Neural progenitor cell (in vitro differentiated cells): ENCODE measurements around the gene SCN8A. TPM values are rescaled to one million over a fixed set of nuclear protein-coding genes. Genes with fewer than 3 reads are reported as not detected.

Experiments
- DNase-seq: peaks from one replicate; pipeline ENCODE4 v3.0.0-alpha.2; 2016; ENCODE audit warnings: low spot score
- H2AFZ ChIP-seq: fragments of 200-600 bp; sonication (generic); replicated peaks from 2 replicates; pipeline ENCODE4 v1.6.1; 2016; ENCODE audit warnings: antibody characterized with exemption
- H3F3A ChIP-seq: fragments of 200-600 bp; sonication (generic); 2 replicates; pipeline ENCODE4 v1.6.1; 2016; ENCODE audit warnings: antibody characterized with exemption, low read depth
- H3K27ac ChIP-seq: fragments of 200-600 bp; sonication (generic); 2 replicates; pipeline ENCODE4 v1.5.1; 2016; ENCODE audit warnings: mild to moderate bottlenecking
- H3K27me3 ChIP-seq: fragments of 200-600 bp; sonication (generic); 2 replicates; pipeline ENCODE4 v1.6.1; 2016; ENCODE audit warnings: mild to moderate bottlenecking, moderate library complexity
- H3K36me3 ChIP-seq: fragments of 200-600 bp; sonication (generic); 2 replicates; pipeline ENCODE4 v1.5.1; 2016
- H3K4me1 ChIP-seq: fragments of 200-600 bp; sonication (generic); 2 replicates; pipeline ENCODE4 v1.6.1; 2016; ENCODE audit warnings: mixed run types
- H3K4me2 ChIP-seq: fragments of 200-600 bp; sonication (generic); 2 replicates; pipeline ENCODE4 v1.6.1; 2016
- H3K4me3 ChIP-seq: fragments of 200-600 bp; sonication (generic); 2 replicates; pipeline ENCODE4 v1.5.1; 2016
- H3K79me2 ChIP-seq: fragments of 200-600 bp; sonication (generic); 2 replicates; pipeline ENCODE4 v1.6.1; 2016; ENCODE audit warnings: low read depth
- H3K9ac ChIP-seq: fragments of 200-600 bp; sonication (generic); 2 replicates; pipeline ENCODE4 v1.6.1; 2016
- H3K9me3 ChIP-seq: fragments of 200-600 bp; sonication (generic); 2 replicates; pipeline ENCODE4 v1.5.1; 2016; ENCODE audit warnings: low read depth
- H4K20me1 ChIP-seq: fragments of 200-600 bp; sonication (generic); 2 replicates; pipeline ENCODE4 v1.6.1; 2016; ENCODE audit warnings: low read depth
- H3K27ac Mint-ChIP-seq: 3 replicates; pipeline ENCODE4 v1.8.0; 2021; ENCODE audit warnings: mixed read lengths
- H3K27me3 Mint-ChIP-seq: 2 replicates; pipeline ENCODE4 v1.8.0; 2022; ENCODE audit warnings: low read depth, mild to moderate bottlenecking, inconsistent platforms, moderate library complexity, mixed read lengths; ENCODE audit not compliant: insufficient read depth
- H3K36me3 Mint-ChIP-seq: 3 replicates; pipeline ENCODE4 v1.8.0; 2021; ENCODE audit warnings: mixed read lengths
- H3K4me1 Mint-ChIP-seq: 3 replicates; pipeline ENCODE4 v1.8.0; 2021; ENCODE audit warnings: mixed read lengths
- H3K4me3 Mint-ChIP-seq: 3 replicates; pipeline ENCODE4 v1.8.0; 2021; ENCODE audit warnings: mild to moderate bottlenecking, moderate library complexity, mixed read lengths
- H3K9me3 Mint-ChIP-seq: 3 replicates; pipeline ENCODE4 v1.8.0; 2020; ENCODE audit warnings: mixed read lengths
- CTCF ChIP-seq: fragments of 200-600 bp; sonication (generic); IDR thresholded peaks from 2 replicates; pipeline ENCODE4 v1.5.1; 2017; ENCODE audit warnings: antibody characterized with exemption, mild to moderate bottlenecking
- EZH2 ChIP-seq: fragments of 200-600 bp; sonication (generic); IDR thresholded peaks from 2 replicates; pipeline ENCODE4 v1.6.1; 2017; ENCODE audit warnings: antibody characterized with exemption, mild to moderate bottlenecking, moderate library complexity
- EZH2phosphoT487 ChIP-seq: fragments of 200-600 bp; sonication (generic); IDR thresholded peaks from 2 replicates; pipeline ENCODE4 v1.6.1; 2017; ENCODE audit warnings: antibody characterized with exemption
- total RNA-seq: library from RNA; depleted of rRNA; stranded (reverse); fragments of >200 nt; gene quantifications from 2 replicates; pipeline ENCODE4 v1.2.3, GENCODE V29; 2015; ENCODE audit warnings: low replicate concordance

Gene SCN8A
- total RNA-seq, 1 donor from 2014 or later = 14.2 TPM

- Histone ChIP-seq H4K20me1 (peaks cover 31% of the 10 kb centered on the region), H2AFZ (no peak overlapping the region), H3F3A (peaks cover 66% of the 10 kb centered on the region), H3K36me3 (no peaks in the 10 kb centered on the region), H3K4me3 (no peak overlapping the region), H3K9ac (no peak overlapping the region), H3K4me1 (peaks cover 39% of the 10 kb centered on the region), H3K4me2 (no peak overlapping the region), H3K27ac (no peak overlapping the region), H3K79me2 (no peaks in the 10 kb centered on the region), H3K27me3 (peaks cover 18% of the 10 kb centered on the region), H3K9me3 (no peaks in the 10 kb centered on the region)
- H3K4me3 Mint-ChIP-seq = peak overlapping the region; percentile 57
- H3K9me3 Mint-ChIP-seq = no peaks in the 10 kb centered on the region
- H3K4me1 Mint-ChIP-seq = peaks cover 47% of the 10 kb centered on the region
- H3K27ac Mint-ChIP-seq = no peak overlapping the region
- DNase-seq = no peak
- no peaks in the 10 kb centered on the region for H3K36me3 Mint-ChIP-seq
- peaks cover 33% of the 10 kb centered on the region for H3K27me3 Mint-ChIP-seq
- TF ChIP-seq EZH2 (no peak), EZH2phosphoT487 (no peak), CTCF (no peak)
Observed at GRCh38 chr12:51860986-51861385, 270.0 kb downstream of the SCN8A start.

Other genes starting within 250 kb of the SCN8A start
- gene CELA1, start 244.6 kb upstream of the SCN8A start, total RNA-seq = not detected in 2 replicates
- gene GALNT6, start 199.8 kb upstream of the SCN8A start, total RNA-seq = 1.5 TPM in 1 of 2 replicates, not detected in the other
- 10.1 and 132 TPM in 2 replicates for gene SLC4A8, start 166.4 kb upstream of the SCN8A start, total RNA-seq